NCI-H524 (cell line): ENCODE data around the gene LIMD2.
"Not testable (repeated sequence)": the region's sequence is repeated elsewhere in the genome, so short reads cannot be mapped to it uniquely, and the experiment has no call there.

Experiments used
- DNase-seq, 2 experiments: peaks; one replicate each; lab custom pipeline; 2025; lab: John Stamatoyannopoulos, UW

Gene LIMD2

GRCh38 chr17:63699638-63700527, at the start of gene LIMD2:
LIMD2 (minus strand) TSS chr17:63700125; CDS start chr17:63699298, 827 bp downstream.
- DNase-seq: peak in 1 of 2 experiments; percentile 56

- DNase-seq: peak; percentile 98 to 99
Measured at GRCh38 chr17:63741408-63742173, 41.7 kb upstream of the LIMD2 start, which contains the start of gene STRADA. STRADA (minus strand) TSS chr17:63741799; CDS start chr17:63728369, 13,430 bp downstream.

- peak in 1 of 2 experiments; percentile 38 for DNase-seq
Measured at GRCh38 chr17:63741143-63741407, 41.1 kb upstream of the LIMD2 start.

GRCh38 chr17:63740464-63741142, 40.7 kb upstream of the LIMD2 start:
- DNase-seq: peak in 1 of 2 experiments; percentile 39

GRCh38 chr17:63735691-63736090, 35.8 kb upstream of the LIMD2 start:
- DNase-seq: no peak

GRCh38 chr17:63722403-63722802, 22.5 kb upstream of the LIMD2 start:
- no peak for DNase-seq

GRCh38 chr17:63720194-63720593, 20.3 kb upstream of the LIMD2 start:
- not testable (repeated sequence) for DNase-seq

- DNase-seq: no peak
Measured at GRCh38 chr17:63718988-63719387, 19.1 kb upstream of the LIMD2 start.

GRCh38 chr17:63716426-63716825, 16.5 kb upstream of the LIMD2 start:
- DNase-seq: no peak

GRCh38 chr17:63714550-63715277, 14.8 kb upstream of the LIMD2 start:
- DNase-seq: no peak

GRCh38 chr17:63709110-63709509, 9.2 kb upstream of the LIMD2 start:
- DNase-seq: no peak

- no peak for DNase-seq
Measured at GRCh38 chr17:63707151-63707550, 7.2 kb upstream of the LIMD2 start.

GRCh38 chr17:63706336-63707082, 6.6 kb upstream of the LIMD2 start:
- DNase-seq: no peak

- no peak for DNase-seq
Measured at GRCh38 chr17:63705657-63706056, 5.7 kb upstream of the LIMD2 start.

GRCh38 chr17:63704836-63705235, 4.9 kb upstream of the LIMD2 start:
- no peak for DNase-seq

GRCh38 chr17:63704259-63704576, 4.3 kb upstream of the LIMD2 start:
- no peak for DNase-seq

- no peak for DNase-seq
Measured at GRCh38 chr17:63703556-63704258, 3.8 kb upstream of the LIMD2 start.

GRCh38 chr17:63703029-63703428, 3.1 kb upstream of the LIMD2 start:
- no peak for DNase-seq

- DNase-seq: peak in 1 of 2 experiments; percentile 14
Measured at GRCh38 chr17:63702721-63703015, 2.7 kb upstream of the LIMD2 start.

GRCh38 chr17:63701868-63702720, 2.2 kb upstream of the LIMD2 start:
- no peak for DNase-seq
